ENCODE results near the gene UMODL1. TPM values are rescaled to one million over a fixed set of nuclear protein-coding genes. Genes with fewer than 3 reads are reported as not detected.
A peak's percentile ranks its signal among the peaks of the same experiment; 100 is the strongest.

The UMODL1 gene
- total and polyA plus RNA-seq, 10 donors = 0.02 to 0.85 (median 0.09) TPM; not detected in 3

DNA sequence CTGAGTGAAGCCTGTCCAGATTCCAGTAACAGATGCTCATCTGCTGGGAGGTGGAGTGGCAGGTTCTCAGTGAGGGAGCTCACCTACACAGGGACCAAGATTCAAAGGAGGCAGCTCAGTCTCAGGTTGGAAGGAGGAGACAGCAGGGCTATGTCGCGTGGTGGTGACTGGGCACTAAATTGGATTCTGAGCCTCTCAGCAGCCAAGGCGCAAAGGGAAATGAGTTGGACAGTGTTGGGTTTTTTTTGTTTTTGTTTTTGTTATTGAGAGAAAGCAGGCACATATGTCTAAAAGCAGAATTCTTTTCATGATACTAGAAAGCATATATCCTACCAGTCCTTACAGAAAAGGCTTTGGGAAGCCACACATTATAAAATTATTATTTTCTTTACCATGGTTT is 26.2 kb downstream of the UMODL1 start:
- Histone ChIP-seq H3K27me3 (replicated peaks in 1 of 7) (peaks cover 0 to 24% (median 0%) of the 10 kb centered on the region in 7 donors), H3K36me3 (no peaks in the 10 kb centered on the region), H3K9me3 (peaks cover 0 to 13% (median 3%) of the 10 kb centered on the region in 8 donors), H3K4me1 (peaks cover 0 to 25% (median 4%) of the 10 kb centered on the region in 6 donors), H3K27ac (peak overlapping the region in 4 of 8 donors; percentile 27 to 62 (median 43)), H3K4me3 (no peak overlapping the region)
- TF ChIP-seq CTCF (IDR thresholded peaks at IDR 0.05 in 8 of 11, conservative IDR thresholded peaks at IDR 0.05 in 3 of 11) (no peak), POLR2AphosphoS5 (IDR thresholded peaks at IDR 0.05) (no peak), POLR2A (IDR thresholded peaks at IDR 0.05) (no peak)
- 75 to 87% (median 82%) methylated on average over 3 of the region's 3 CpGs for WGBS, 5 donors
- DNase-seq = no peak
- intact Hi-C loops (cut with DNase I; ENCODE audit: low total_unique reads) = loop anchor here (10.0 kb wide), 1 partner anchor 52 kb away; no protein-coding TSS in a partner anchor

DNA sequence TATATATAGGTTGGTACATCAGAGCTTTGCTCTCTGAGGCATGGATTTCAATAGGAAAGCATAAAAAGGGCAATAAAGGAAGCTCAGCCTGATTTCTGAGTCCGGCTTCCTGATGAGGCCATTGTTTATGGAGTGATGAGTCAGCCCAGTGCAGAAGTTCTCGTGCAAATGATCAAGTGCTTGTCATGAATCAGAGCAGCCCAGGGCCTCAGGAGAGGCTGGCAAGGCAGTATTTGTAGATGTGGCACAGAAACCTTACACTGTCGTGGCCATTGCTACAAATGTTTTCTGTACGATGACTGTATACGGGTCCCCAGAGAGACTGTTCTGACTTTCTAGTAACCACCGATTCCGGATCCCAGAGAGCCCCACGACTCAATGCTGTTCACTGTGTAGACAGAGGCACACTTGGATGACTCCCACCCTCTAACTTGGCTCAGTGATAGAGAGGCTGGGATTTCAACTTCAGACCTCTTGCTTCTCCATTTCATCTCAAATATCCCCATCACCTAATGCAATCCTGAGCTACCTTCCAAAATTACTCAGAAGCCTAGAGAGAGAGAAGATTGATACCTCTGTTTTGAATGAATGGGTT is 26.8 kb downstream of the UMODL1 start:
- Histone ChIP-seq H3K4me3 (no peak overlapping the region), H3K9me3 (peaks cover 0 to 13% (median 3%) of the 10 kb centered on the region in 8 donors), H3K27ac (peak overlapping the region in 6 of 8 donors; percentile 27 to 62 (median 46)), H3K27me3 (replicated peaks in 1 of 7) (peaks cover 0 to 17% (median 0%) of the 10 kb centered on the region in 7 donors), H3K36me3 (no peaks in the 10 kb centered on the region), H3K4me1 (peaks cover 0 to 25% (median 4%) of the 10 kb centered on the region in 6 donors)
- DNase-seq = peak; percentile 64
- TF ChIP-seq CTCF (IDR thresholded peaks at IDR 0.05 in 8 of 11, conservative IDR thresholded peaks at IDR 0.05 in 3 of 11) = no peak
- TF ChIP-seq POLR2AphosphoS5 (IDR thresholded peaks at IDR 0.05) = peak in 1 of 3 donors; percentile 72
- no peak for TF ChIP-seq POLR2A (IDR thresholded peaks at IDR 0.05)
- intact Hi-C loops (cut with DNase I; ENCODE audit: low total_unique reads) = loop anchor here (10.0 kb wide), 1 partner anchor 53 kb away; no protein-coding TSS in a partner anchor
- 23 to 39% (median 36%) methylated on average over 5 to 8 of the region's 8 CpGs for whole genome bisulfite sequencing, 5 donors

GRCh38 chr21:42098957-42099505 is 27.9 kb downstream of the UMODL1 start:
- peaks cover 0 to 9% (median 0%) of the 10 kb centered on the region in 7 donors for H3K27me3 ChIP-seq (replicated peaks in 1 of 7)
- intact Hi-C loops (cut with DNase I; ENCODE audit: low total_unique reads) = loop anchor here (10.0 kb wide), 1 partner anchor 54 kb away; no protein-coding TSS in a partner anchor
- WGBS, 5 donors = 77 to 88% (median 80%) methylated on average over 17 to 21 of the region's 21 CpGs
- TF ChIP-seq POLR2AphosphoS5 (IDR thresholded peaks at IDR 0.05) = peak in 1 of 3 donors; percentile 9
- TF ChIP-seq CTCF (IDR thresholded peaks at IDR 0.05 in 8 of 11, conservative IDR thresholded peaks at IDR 0.05 in 3 of 11) = no peak
- TF ChIP-seq POLR2A (IDR thresholded peaks at IDR 0.05) = no peak
- H3K36me3 ChIP-seq = no peaks in the 10 kb centered on the region
- peaks cover 0 to 25% (median 4%) of the 10 kb centered on the region in 6 donors for H3K4me1 ChIP-seq
- DNase-seq = peak; percentile 72
- H3K9me3 ChIP-seq = peaks cover 0 to 13% (median 3%) of the 10 kb centered on the region in 8 donors
- H3K4me3 ChIP-seq = no peak overlapping the region
- H3K27ac ChIP-seq = no peak overlapping the region

DNA sequence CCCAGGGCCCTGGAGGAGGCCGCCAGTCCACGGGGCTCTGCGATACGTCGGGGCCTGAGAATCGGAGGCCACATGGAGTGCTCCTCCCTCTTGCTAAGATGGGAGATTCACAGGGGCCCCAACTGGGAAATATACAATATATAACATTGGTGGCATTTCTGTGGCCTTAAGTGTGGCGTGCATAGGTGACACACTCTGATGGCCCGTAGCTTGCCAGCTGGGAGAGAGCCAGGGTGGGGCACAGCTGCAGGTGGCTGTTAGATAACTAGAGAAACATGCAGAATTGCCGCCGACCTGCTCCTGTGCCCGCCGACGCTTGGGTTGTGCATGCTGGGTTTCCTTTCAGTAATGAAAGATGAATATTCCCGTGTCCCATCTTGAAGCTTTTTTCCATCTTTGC is 30.1 kb downstream of the UMODL1 start:
- H3K4me3 ChIP-seq = no peak overlapping the region
- peaks cover 0 to 29% (median 4%) of the 10 kb centered on the region in 6 donors for H3K4me1 ChIP-seq
- no peak for TF ChIP-seq CTCF (IDR thresholded peaks at IDR 0.05 in 8 of 11, conservative IDR thresholded peaks at IDR 0.05 in 3 of 11)
- TF ChIP-seq POLR2AphosphoS5 (IDR thresholded peaks at IDR 0.05) = no peak
- TF ChIP-seq POLR2A (IDR thresholded peaks at IDR 0.05) = no peak
- H3K9me3 ChIP-seq = no peaks in the 10 kb centered on the region
- H3K27me3 ChIP-seq (replicated peaks in 1 of 7) = peaks cover 0 to 6% (median 0%) of the 10 kb centered on the region in 7 donors
- WGBS, 5 donors = 80 to 86% (median 83%) methylated on average over 14 of the region's 14 CpGs
- H3K27ac ChIP-seq = no peak overlapping the region
- intact Hi-C loops (cut with DNase I; ENCODE audit: low total_unique reads) = no loop called here
- DNase-seq = no peak
- H3K36me3 ChIP-seq = no peaks in the 10 kb centered on the region
